Activated CD8-positive, alpha-beta memory T cell treated with anti-CD3 and anti-CD28 coated beads, Interleukin-2, amount 50 U/mL, for 48 hours (primary cell): ENCODE measurements around the gene CHD1L.
"Not testable (repeated sequence)": the region's sequence is repeated elsewhere in the genome, so short reads cannot be mapped to it uniquely, and the experiment has no call there.

Source experiments
- DNase-seq: peaks from one replicate; pipeline ENCODE4 v3.0.0-alpha.2; 2020

Gene CHD1L

GRCh38 chr1:147242449-147243227 lies at the start of gene CHD1L:
TSS of gene CHD1L (plus strand) at chr1:147242684. CDS start at chr1:147242704, 20 bp downstream.
- peak; percentile 96 for DNase-seq

DNA sequence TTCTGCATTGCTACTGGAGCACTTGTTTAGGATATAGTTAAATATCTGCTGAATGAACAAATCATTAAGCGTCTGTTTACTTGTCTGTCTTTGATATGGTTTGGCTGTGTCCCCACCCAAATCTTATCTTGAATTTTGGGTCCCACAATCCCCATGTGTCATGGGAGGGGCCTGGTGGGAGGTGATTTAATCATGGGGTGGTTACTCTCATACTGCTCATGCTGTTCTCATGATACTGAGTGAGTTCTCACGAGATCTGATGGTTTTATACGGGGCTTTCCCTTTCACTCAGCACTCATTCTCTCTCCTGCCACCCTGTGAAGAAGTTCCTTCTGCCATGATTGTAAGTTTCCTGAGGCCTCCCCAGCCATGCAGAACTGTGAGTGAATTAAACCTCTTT lies 45.2 kb upstream of the CHD1L start:
- not testable (repeated sequence) for DNase-seq

DNA sequence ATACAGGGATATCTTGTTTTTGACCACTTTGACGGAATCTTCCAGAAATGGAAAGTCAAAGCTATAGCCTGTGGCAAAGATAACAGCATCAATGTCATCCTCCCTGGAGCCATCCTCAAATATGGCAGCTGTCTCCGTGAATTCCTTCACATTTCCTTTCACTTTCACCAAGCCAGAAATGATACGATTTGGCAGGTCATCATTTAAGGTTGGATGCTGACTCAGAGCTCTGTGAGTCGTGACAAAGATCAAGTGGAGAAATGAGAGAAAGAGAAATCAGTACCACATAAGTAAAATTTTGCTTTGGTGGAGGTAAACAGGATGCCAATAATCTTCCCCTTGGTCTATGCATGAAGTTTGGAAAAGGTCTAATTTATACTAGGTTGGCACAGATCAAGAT lies 41.2 kb upstream of the CHD1L start:
- DNase-seq = no peak

DNA sequence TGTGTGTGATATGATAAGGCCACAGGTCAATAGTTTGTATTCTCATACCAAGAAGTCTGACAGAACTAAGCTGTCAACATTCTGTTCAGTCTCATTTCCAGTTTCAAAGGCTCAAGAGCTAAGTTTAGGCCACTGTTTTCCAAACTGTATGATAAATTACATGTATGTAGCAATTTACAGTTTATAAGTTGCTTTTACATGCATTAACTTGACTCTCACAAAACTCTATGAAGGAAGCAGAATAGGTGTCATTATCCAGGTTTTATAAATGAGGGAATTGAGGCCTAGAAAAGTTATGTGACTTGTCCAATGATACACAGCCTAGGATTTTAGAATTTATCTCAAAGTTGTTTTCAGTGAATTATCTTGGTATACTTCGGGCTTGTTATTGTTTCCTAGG lies 40.7 kb upstream of the CHD1L start:
- DNase-seq = no peak

- no peak for DNase-seq
These were observed 39.9 kb upstream of the CHD1L start for GRCh38 chr1:147202576-147202975.

DNA sequence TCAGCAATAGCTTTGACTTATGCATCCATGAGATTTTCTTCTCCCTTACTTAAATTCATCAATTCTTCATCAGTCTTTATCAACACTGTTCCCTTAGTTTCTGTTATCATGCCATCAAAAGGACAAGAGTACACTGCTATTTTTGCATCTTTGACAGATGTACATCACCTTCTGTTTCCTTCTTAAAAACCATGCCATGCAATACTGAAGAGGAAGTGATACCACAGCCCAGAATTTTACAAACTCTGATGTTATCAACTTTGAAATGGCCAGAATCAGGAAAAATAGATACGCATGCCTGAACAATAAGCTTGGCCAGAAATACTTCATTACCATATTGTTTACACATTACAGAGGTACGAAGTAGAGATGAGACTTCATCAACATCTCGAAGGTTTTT lies 38.4 kb upstream of the CHD1L start:
- DNase-seq = no peak

DNA sequence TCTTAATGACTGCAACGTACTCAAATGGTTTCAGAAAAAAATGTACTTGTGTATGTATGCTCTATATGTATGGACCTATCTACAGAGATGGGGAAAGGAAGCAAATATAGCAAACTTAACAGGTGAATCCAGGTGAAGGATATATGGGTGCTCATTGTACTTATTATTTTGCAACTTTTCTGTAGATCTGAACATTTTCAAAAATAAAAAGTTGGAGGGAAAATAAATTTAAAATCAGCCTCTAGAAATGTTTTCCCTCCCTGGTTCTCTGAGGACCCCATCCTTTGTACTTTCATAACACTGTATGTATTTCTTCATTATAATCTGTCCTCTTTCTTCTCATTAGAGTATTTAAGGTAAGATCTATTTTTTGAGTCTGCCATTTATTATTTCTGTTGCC lies 35.3 kb upstream of the CHD1L start:
- no peak for DNase-seq

- no peak for DNase-seq
These were observed 33.9 kb upstream of the CHD1L start for GRCh38 chr1:147208619-147209018.

GRCh38 chr1:147209825-147210821 lies 32.4 kb upstream of the CHD1L start:
- no peak for DNase-seq

DNA sequence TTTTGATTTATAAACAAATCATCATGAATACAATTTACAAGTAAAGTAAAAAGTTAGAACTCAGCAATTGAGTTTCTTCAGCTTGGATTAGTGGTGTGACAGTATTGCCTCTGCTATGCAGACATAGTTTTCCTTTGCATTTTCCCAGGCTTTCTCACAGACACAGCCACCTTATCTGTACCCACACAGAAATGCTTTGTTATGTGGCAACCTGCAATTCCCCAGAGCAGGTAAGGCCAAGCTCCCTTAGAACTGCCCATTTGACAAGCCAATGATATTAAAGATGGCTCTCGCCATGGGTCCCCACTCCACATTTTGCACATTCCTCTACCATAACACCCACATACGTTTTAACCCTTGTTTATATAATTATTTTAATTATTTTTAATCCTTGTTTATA lies 31.5 kb upstream of the CHD1L start:
- no peak for DNase-seq

GRCh38 chr1:147211577-147211976 lies 30.9 kb upstream of the CHD1L start:
- no peak for DNase-seq

- DNase-seq = no peak
These were observed 29.2 kb upstream of the CHD1L start for GRCh38 chr1:147213271-147213670.

DNA sequence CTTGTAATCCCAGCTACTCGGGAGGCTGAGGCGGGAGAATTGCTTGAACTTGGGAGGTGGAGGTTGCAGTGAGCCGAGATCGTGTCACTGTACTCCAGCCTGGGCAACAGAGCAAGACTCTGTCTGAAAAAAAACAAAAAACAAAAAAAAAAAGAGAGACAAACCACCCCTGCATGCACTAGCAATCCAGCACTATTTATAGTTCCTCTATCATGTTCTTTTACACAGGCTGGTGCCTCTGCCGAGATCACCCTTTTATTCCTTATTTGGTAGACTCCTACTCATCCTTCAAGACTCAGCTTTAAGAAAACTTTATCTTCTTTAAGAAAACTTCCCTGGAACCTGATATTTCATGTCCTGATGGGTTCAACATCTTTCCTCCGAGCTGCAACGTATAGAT lies 28.2 kb upstream of the CHD1L start:
- no peak for DNase-seq

- DNase-seq = no peak
These were observed 27.5 kb upstream of the CHD1L start for GRCh38 chr1:147214842-147215539.

- no peak for DNase-seq
These were observed 27.0 kb upstream of the CHD1L start for GRCh38 chr1:147215540-147215916.

DNA sequence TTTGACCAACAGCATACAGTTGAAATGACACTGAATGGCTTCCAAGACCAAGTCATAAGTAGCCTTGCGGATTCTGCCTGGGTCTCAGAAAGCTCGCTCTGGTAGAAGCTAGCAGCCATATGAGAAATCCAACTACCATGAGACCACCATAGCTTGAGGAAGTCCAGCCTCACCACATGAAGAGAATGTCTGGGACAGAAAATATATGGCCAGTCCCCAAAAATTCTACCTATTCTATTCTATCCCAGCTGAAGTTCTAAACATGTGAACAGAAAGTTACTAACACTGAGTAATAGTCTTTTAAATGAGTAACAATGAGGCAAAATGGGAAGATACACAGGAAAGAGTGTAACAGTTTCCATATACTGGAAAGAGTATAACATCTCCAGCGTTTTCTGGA lies 26.4 kb upstream of the CHD1L start:
- no peak for DNase-seq

DNA sequence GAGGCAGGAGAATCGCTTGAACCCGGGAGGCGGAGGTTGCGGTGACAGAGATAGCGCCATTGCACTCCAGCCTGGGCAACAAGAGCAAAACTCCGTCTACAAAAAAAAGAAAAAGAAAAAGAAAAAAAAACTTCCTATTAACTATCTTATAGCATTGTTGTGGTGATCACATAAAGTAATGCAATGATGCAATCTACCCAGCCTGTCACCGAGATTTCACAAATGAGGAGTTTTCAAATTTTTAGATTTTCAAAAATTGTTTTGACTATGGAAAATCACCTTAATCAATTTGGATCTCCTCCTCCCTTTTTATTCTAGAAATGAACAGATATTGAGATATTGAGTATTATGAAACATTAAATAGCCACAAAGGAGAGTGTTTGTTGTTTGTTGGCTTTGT lies 25.3 kb upstream of the CHD1L start:
- DNase-seq = no peak

- no peak for DNase-seq
These were observed 23.9 kb upstream of the CHD1L start for GRCh38 chr1:147218606-147219005.

DNA sequence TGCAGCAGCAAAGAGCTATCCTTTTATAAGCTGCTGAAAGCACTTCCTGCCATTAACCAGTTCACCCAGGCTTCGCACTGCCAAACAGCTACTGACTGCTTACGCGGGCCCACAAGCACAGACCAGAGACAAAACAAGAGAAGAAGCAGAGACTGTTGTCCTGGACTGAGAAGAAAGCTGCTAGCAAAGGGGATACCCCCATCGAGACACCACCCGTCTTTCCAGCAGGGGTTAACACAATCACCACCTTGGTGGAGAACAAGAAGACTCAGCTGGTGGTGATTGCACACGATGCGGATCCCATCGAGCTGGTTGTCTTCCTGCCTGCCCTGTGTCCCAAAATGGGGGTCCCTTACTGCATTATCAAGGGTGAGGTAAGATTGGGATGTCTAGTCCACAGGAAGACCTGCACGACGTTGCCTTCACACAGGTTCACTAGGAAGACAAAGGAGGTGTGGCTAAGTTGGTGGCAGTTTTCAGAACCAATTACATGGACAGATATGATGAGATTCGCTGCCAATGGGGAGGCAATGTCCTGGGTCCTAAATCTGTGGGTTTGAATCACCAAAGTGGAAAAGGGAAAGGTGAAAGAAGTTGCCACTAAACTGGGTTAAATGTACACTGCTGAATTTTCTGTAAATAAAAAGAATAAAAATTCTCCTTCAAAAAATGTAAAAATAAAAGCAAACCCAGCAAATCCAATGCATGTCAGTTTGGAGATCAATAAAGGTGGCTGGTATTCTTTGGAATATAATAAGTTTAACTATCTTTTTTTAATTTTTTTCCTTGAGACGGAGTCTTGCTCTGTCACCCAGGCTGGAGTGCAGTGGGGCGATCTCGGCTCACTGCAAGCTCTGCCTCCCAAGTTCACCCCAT lies 18.5 kb upstream of the CHD1L start:
- DNase-seq = no peak

DNA sequence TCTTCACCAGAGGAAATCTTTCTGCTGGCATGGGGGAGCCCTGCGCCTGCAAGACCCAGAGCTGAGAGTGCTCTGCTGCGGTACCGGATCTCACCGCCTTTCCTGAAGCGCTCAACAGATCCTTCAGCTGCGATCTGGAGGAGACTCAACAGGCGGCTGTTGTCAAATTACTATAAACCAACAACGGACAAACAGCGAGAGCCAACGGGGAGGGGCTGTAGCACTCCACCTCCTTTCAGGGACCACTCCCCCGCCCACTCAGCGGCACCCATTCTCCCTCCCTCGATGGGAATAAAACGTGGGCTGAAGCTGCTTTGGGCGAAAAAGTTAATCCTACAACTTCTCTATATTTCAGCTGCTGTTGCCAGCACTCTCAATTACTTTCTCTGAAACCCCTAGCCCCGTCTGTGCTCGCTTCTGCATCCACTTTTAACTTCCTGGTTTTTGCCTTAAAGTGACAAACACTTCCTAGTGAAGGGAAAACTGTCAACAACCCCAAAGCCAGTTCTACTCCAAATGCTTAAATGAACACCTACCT lies 17.2 kb upstream of the CHD1L start, which contains the start of gene FMO5:
Gene FMO5 (minus strand): TSS at position 147 of the 538 bp plus-strand sequence. CDS start 310 bp downstream, outside the sequence.
- DNase-seq = peak; percentile 73

GRCh38 chr1:147231032-147231431 lies 11.5 kb upstream of the CHD1L start:
- DNase-seq = not testable (repeated sequence)

GRCh38 chr1:147233903-147234302 lies 8.6 kb upstream of the CHD1L start:
- DNase-seq = not testable (repeated sequence)
